CD14-positive monocyte (primary cell): ENCODE data around the gene LRCH4. TPM values are rescaled to one million over a fixed set of nuclear protein-coding genes. Genes with fewer than 3 reads are reported as not detected.
A peak's percentile ranks its signal among the peaks of the same experiment; 100 is the strongest.

ENCODE experiments used
- DNase-seq, 3 donors: peaks; one replicate each; pipeline ENCODE4 v3.0.0-alpha.2; 2011 to 2022
- H2AFZ ChIP-seq: 2 replicates; pipeline ENCODE4 v1.6.0; 2012; ENCODE audit warnings: mild to moderate bottlenecking, low read depth, low read length, inconsistent platforms; ENCODE audit not compliant: insufficient read depth, poor library complexity, severe bottlenecking
- H3K27ac ChIP-seq, 2 donors: 1 replicate in 1 of 2; 2 replicates in 1 of 2; pipeline ENCODE4 v1.5.1; 2012 to 2013; ENCODE audit warnings: low read length in 2 of 2, control low read depth in 1 of 2, inconsistent platforms in 1 of 2, low read depth in 1 of 2, mild to moderate bottlenecking in 1 of 2
- H3K27me3 ChIP-seq, 2 donors: one replicate each; pipeline versions ENCODE4 v1.6.0 to v1.6.1; 2011 to 2013; ENCODE audit warnings: low read length in 2 of 2; ENCODE audit not compliant: control insufficient read depth in 2 of 2, insufficient read depth in 2 of 2
- H3K36me3 ChIP-seq, 2 donors: replicated peaks in 1 of 2; 1 replicate in 1 of 2; 2 replicates in 1 of 2; pipeline versions ENCODE4 v1.5.1 to v1.6.1; 2012 to 2013; ENCODE audit warnings: low read length in 2 of 2, control low read depth in 1 of 2, inconsistent platforms in 1 of 2, mild to moderate bottlenecking in 1 of 2; ENCODE audit not compliant: insufficient read depth in 2 of 2, control insufficient read depth in 1 of 2
- H3K4me1 ChIP-seq, 2 donors: 1 replicate in 1 of 2; 2 replicates in 1 of 2; pipeline versions ENCODE4 v1.5.1 to v1.6.1; 2012 to 2013; ENCODE audit warnings: low read length in 2 of 2, control low read depth in 1 of 2, inconsistent platforms in 1 of 2, mild to moderate bottlenecking in 1 of 2, moderate library complexity in 1 of 2; ENCODE audit not compliant: insufficient read depth in 2 of 2, control insufficient read depth in 1 of 2
- H3K4me2 ChIP-seq: replicated peaks from 2 replicates; pipeline ENCODE3; 2012; ENCODE audit warnings: low read length, moderate library complexity, mild to moderate bottlenecking; ENCODE audit not compliant: poor library complexity, severe bottlenecking; ENCODE audit errors: extremely low read depth
- H3K4me3 ChIP-seq, 3 experiments: fragments of 200-600 bp in 1 of 3; sonication (generic) in 1 of 3; replicated peaks in 1 of 3; 1 replicate in 2 of 3; 2 replicates in 1 of 3; pipeline ENCODE4 v1.5.1; 2011 to 2013; ENCODE audit warnings: low read length in 3 of 3, mild to moderate bottlenecking in 3 of 3, control low read depth in 2 of 3, low read depth in 2 of 3, inconsistent platforms in 1 of 3, moderate library complexity in 1 of 3
- H3K79me2 ChIP-seq: 2 replicates; pipeline ENCODE4 v1.6.0; 2012; ENCODE audit warnings: mild to moderate bottlenecking, control low read depth, inconsistent platforms, low read length, moderate library complexity; ENCODE audit not compliant: insufficient read depth
- H3K9ac ChIP-seq: 2 replicates; pipeline ENCODE4 v1.6.0; 2017; ENCODE audit warnings: low read length, mild to moderate bottlenecking; ENCODE audit not compliant: insufficient read depth, poor library complexity, severe bottlenecking
- H3K9me3 ChIP-seq, 2 donors: replicated peaks in 1 of 2; 1 replicate in 1 of 2; 2 replicates in 1 of 2; pipeline versions ENCODE4 v1.5.1 to v1.6.1; 2012 to 2013; ENCODE audit warnings: low read length in 2 of 2, control low read depth in 1 of 2; ENCODE audit not compliant: control insufficient read depth in 1 of 2, insufficient read depth in 1 of 2
- H4K20me1 ChIP-seq: 2 replicates; pipeline ENCODE4 v1.6.0; 2012; ENCODE audit warnings: mild to moderate bottlenecking, low read length, control low read depth, moderate library complexity; ENCODE audit not compliant: insufficient read depth
- H3K27ac Mint-ChIP-seq, 7 donors: one replicate each; pipeline ENCODE4 v1.8.0; 2020; ENCODE audit warnings: mild to moderate bottlenecking in 7 of 7, mixed read lengths in 7 of 7, moderate library complexity in 6 of 7, inconsistent platforms in 2 of 7
- H3K27me3 Mint-ChIP-seq, 3 donors: one replicate each; pipeline ENCODE4 v1.8.0; 2021 to 2022; ENCODE audit warnings: low read depth in 3 of 3, mild to moderate bottlenecking in 3 of 3, mixed read lengths in 3 of 3, moderate library complexity in 3 of 3, inconsistent platforms in 1 of 3
- H3K36me3 Mint-ChIP-seq, 2 donors: one replicate each; pipeline ENCODE4 v1.8.0; 2020; ENCODE audit warnings: mixed read lengths in 2 of 2, inconsistent platforms in 1 of 2, mild to moderate bottlenecking in 1 of 2
- H3K4me1 Mint-ChIP-seq: one replicate; pipeline ENCODE4 v1.8.0; 2020; ENCODE audit warnings: mild to moderate bottlenecking, mixed read lengths
- H3K4me3 Mint-ChIP-seq, 2 donors: one replicate each; pipeline ENCODE4 v1.8.0; 2020; ENCODE audit warnings: mild to moderate bottlenecking in 2 of 2, mixed read lengths in 2 of 2, moderate library complexity in 1 of 2
- H3K9me3 Mint-ChIP-seq, 7 donors: one replicate each; pipeline ENCODE4 v1.8.0; 2020 to 2022; ENCODE audit warnings: mixed read lengths in 7 of 7, mild to moderate bottlenecking in 6 of 7, moderate library complexity in 6 of 7, inconsistent platforms in 2 of 7
- WGBS: methylation state at CpG from one replicate; pipeline ENCODE4 v1.1.5; 2013; ENCODE audit warnings: missing lambda C conversion rate; ENCODE audit not compliant: insufficient coverage; 5-methylcytosine and 5-hydroxymethylcytosine counted together
- intact Hi-C, 2 donors: fragments of 100-400 bp; cut with micrococcal nuclease; formaldehyde crosslinking; loops; one replicate each; pipeline versions ENCODE4 v1.15.0 to v1.15.1; 2023
- polyA plus RNA-seq, 3 donors: library from polyadenylated mRNA; depleted of rRNA in 1 of 3; unstranded in 2 of 3; stranded (reverse) in 1 of 3; fragments of 300-500 nt in 2 of 3; fragments of >200 nt in 1 of 3; fragmentation: Illumina TruSeq in 2 of 3; gene quantifications; 1 replicate in 2 of 3; 2 replicates in 1 of 3; pipeline ENCODE4 v1.2.3, GENCODE V29; 2012 to 2021
- TF ChIP-seq, protein P1 (sequence below): fragments of 200-600 bp; IDR thresholded peaks from one replicate; pipeline ENCODE4 v1.8.0; 2022; ENCODE audit warnings: antibody characterized with exemption, mild to moderate bottlenecking

Gene LRCH4
- polyA plus RNA-seq, 3 donors = 132 to 286 (median 134) TPM

DNA sequence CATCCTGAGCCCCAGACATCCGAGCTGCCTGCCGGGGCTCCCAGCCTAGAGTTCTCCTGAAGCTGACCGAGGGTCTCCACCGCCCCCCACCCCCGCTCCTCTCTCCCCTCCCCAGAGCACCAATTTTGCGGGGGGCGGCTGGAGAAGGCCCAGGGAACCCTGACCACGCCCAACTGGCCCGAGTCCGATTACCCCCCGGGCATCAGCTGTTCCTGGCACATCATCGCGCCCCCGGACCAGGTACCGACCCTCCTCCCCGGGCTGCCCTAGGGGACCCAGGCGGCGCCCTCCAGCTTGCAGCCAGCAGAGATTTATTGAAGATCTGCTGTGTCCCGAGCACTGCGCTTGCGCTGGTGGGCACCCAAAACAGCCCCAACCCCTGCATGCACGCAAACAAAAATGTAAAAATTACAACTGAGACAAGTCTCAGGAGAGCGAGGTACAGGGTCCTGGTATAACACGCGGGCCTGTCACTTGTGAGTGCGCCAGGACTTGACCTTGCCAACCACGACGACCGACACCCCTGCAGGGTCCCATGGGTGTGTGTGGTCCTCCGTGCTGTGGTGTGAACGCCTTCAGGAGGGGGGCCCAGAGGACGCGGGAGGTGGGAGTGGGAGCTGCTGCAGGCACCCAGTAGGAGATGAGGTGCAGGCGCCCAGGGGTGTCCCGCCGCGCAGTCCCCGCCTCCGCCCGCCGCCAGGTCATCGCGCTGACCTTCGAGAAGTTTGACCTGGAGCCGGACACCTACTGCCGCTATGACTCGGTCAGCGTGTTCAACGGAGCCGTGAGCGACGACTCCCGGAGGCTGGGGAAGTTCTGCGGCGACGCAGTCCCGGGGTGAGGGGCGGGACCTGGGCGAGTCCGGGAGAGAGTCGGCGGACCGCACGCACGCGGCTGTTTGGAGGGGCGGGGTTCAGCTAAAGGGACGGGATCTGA lies 19.3 kb upstream of the LRCH4 start:
- DNase-seq = peak; percentile 62 to 81 (median 67)
- peak overlapping the region in 1 of 2 donors; percentile 68 for H3K27ac ChIP-seq
- H3K27me3 Mint-ChIP-seq = peaks cover 17 to 45% (median 44%) of the 10 kb centered on the region in 3 donors

More for the DNA sequence above, 19.3 kb upstream of the LRCH4 start:
- Histone ChIP-seq H3K36me3 (no peaks in the 10 kb centered on the region), H3K4me3 (peak overlapping the region; percentile 64 to 90 (median 89)), H3K9me3 (no peaks in the 10 kb centered on the region), H3K27me3 (peaks cover 0 to 24% of the 10 kb centered on the region in 2 donors), H2AFZ (peak overlapping the region; percentile 92), H3K4me2 (peak overlapping the region; percentile 90), H3K9ac (peak overlapping the region; percentile 60), H3K79me2 (no peaks in the 10 kb centered on the region), H3K4me1 (peaks cover 24 to 26% of the 10 kb centered on the region in 2 donors), H4K20me1 (no peaks in the 10 kb centered on the region)
- H3K36me3 Mint-ChIP-seq = peaks cover 0 to 4% of the 10 kb centered on the region in 2 donors
- peak overlapping the region in 4 of 7 donors; percentile 15 to 80 (median 40) for H3K27ac Mint-ChIP-seq
- WGBS = under 1% methylated on average over 63 of the region's 68 CpGs
- H3K4me1 Mint-ChIP-seq = peaks cover 21% of the 10 kb centered on the region
- H3K4me3 Mint-ChIP-seq = peak overlapping the region; percentile 77 to 87
- TF ChIP-seq, protein P1, sequence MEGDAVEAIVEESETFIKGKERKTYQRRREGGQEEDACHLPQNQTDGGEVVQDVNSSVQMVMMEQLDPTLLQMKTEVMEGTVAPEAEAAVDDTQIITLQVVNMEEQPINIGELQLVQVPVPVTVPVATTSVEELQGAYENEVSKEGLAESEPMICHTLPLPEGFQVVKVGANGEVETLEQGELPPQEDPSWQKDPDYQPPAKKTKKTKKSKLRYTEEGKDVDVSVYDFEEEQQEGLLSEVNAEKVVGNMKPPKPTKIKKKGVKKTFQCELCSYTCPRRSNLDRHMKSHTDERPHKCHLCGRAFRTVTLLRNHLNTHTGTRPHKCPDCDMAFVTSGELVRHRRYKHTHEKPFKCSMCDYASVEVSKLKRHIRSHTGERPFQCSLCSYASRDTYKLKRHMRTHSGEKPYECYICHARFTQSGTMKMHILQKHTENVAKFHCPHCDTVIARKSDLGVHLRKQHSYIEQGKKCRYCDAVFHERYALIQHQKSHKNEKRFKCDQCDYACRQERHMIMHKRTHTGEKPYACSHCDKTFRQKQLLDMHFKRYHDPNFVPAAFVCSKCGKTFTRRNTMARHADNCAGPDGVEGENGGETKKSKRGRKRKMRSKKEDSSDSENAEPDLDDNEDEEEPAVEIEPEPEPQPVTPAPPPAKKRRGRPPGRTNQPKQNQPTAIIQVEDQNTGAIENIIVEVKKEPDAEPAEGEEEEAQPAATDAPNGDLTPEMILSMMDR = no peak
- intact Hi-C loops = loop anchor here in 1 of 2 donors (2.0 kb wide), 1 partner anchor 86 kb away; no protein-coding TSS in a partner anchor
- H3K9me3 Mint-ChIP-seq = peaks cover 0 to 5% (median 0%) of the 10 kb centered on the region in 7 donors
